SH-SY5Y (cell line): ENCODE measurements around the gene PAH.

ENCODE experiments used
- GATA2 ChIP-seq: IDR thresholded peaks from 2 replicates; pipeline ENCODE4 v1.6.1; 2011; ENCODE audit warnings: mild to moderate bottlenecking, low read depth, low read length
- GATA3 ChIP-seq: IDR thresholded peaks from 2 replicates; pipeline ENCODE4 v1.6.1; 2011; ENCODE audit warnings: low read depth, mild to moderate bottlenecking, low read length, moderate library complexity

PAH gene

GRCh38 chr12:102921240-102921639 lies 4.2 kb upstream of the PAH start:
- TF ChIP-seq GATA2 (no peak), GATA3 (no peak)

GRCh38 chr12:102920271-102920670 lies 3.2 kb upstream of the PAH start:
- no peak for TF ChIP-seq GATA3

- no peak for TF ChIP-seq GATA3
- no peak for TF ChIP-seq GATA2
Measured at GRCh38 chr12:102918840-102919239, 1.8 kb upstream of the PAH start.

- TF ChIP-seq GATA2 (no peak), GATA3 (no peak)
Measured at GRCh38 chr12:102916252-102917025, 605 bp downstream of the PAH start.

- no peak for TF ChIP-seq GATA3
- TF ChIP-seq GATA2, result no peak
Measured at GRCh38 chr12:102913453-102914226, 3.4 kb downstream of the PAH start.

- no peak for TF ChIP-seq GATA3
- no peak for TF ChIP-seq GATA2
Measured at GRCh38 chr12:102912258-102912657, 4.8 kb downstream of the PAH start.

- TF ChIP-seq GATA3 (no peak), GATA2 (no peak)
Measured at GRCh38 chr12:102911320-102911719, 5.7 kb downstream of the PAH start.

- no peak for TF ChIP-seq GATA2
- no peak for TF ChIP-seq GATA3
Measured at GRCh38 chr12:102910792-102911191, 6.3 kb downstream of the PAH start.

- no peak for TF ChIP-seq GATA2
- TF ChIP-seq GATA3, result no peak
Measured at GRCh38 chr12:102910137-102910536, 6.9 kb downstream of the PAH start.

GRCh38 chr12:102907918-102908317 lies 9.1 kb downstream of the PAH start:
- TF ChIP-seq GATA2 (no peak), GATA3 (no peak)

GRCh38 chr12:102905229-102905628 lies 11.8 kb downstream of the PAH start:
- no peak for TF ChIP-seq GATA2
- TF ChIP-seq GATA3, result no peak

GRCh38 chr12:102903337-102904007 lies 13.6 kb downstream of the PAH start:
- TF ChIP-seq GATA2 (no peak), GATA3 (no peak)

GRCh38 chr12:102902093-102902492 lies 15.0 kb downstream of the PAH start:
- no peak for TF ChIP-seq GATA3
- no peak for TF ChIP-seq GATA2

- TF ChIP-seq GATA2 (no peak), GATA3 (no peak)
Measured at GRCh38 chr12:102900389-102900788, 16.7 kb downstream of the PAH start.
